HEK293 (cell line): ENCODE results near the gene KLHL18.
"Not testable (repeated sequence)": the region's sequence is repeated elsewhere in the genome, so short reads cannot be mapped to it uniquely, and the experiment has no call there.

ENCODE experiments used
- CTCF ChIA-PET: fragments of 350-600 bp; formaldehyde crosslinking; extraction: SDS; loops from one replicate; lab custom pipeline; 2021; ENCODE audit warnings: antibody characterized with exemption; lab: Yijun Ruan, JAX
- POLR2A ChIA-PET: fragments of 300-600 bp; formaldehyde crosslinking; extraction: SDS; loops from one replicate; lab custom pipeline; 2020; ENCODE audit warnings: antibody characterized with exemption, inconsistent platforms; lab: Yijun Ruan, JAX
- H3K27ac ChIP-seq: fragments of 200-500 bp; sonication (Bioruptor generic); 2 replicates; pipeline ENCODE4 v1.5.1; 2014; ENCODE audit warnings: low read depth, low read length, control low read depth, inconsistent platforms; ENCODE audit errors: extremely low read depth
- H3K36me3 ChIP-seq, 2 experiments: fragments of 200-500 bp in 1 of 2; sonication (Bioruptor generic) in 1 of 2; 1 replicate in 1 of 2; 2 replicates in 1 of 2; pipeline ENCODE4 v1.5.1; 2014 to 2017; ENCODE audit warnings: inconsistent platforms in 2 of 2, low read length in 2 of 2; ENCODE audit not compliant: control insufficient read depth in 2 of 2, insufficient read depth in 1 of 2
- H3K4me1 ChIP-seq: fragments of 200-500 bp; sonication (Bioruptor generic); 2 replicates; pipeline ENCODE4 v1.5.1; 2014; ENCODE audit warnings: mild to moderate bottlenecking, low read length, inconsistent platforms; ENCODE audit not compliant: control insufficient read depth, insufficient read depth
- H3K4me3 ChIP-seq: 2 replicates; pipeline ENCODE4 v1.5.1; 2011; ENCODE audit warnings: low read depth, mild to moderate bottlenecking, control low read depth, low read length, moderate library complexity
- H3K9me3 ChIP-seq: fragments of 200-500 bp; sonication (Bioruptor generic); 2 replicates; pipeline ENCODE4 v1.5.1; 2014; ENCODE audit warnings: low read depth, low read length, inconsistent platforms; ENCODE audit not compliant: control insufficient read depth, insufficient read depth
- AEBP2 ChIP-seq: fragments of 450-650 bp; formaldehyde crosslinking; IDR thresholded peaks from 2 replicates; pipeline ENCODE4 v1.5.1; 2016; ENCODE audit warnings: missing biosample characterization, missing genetic modification characterization, borderline replicate concordance
- BCL11A ChIP-seq: fragments of 450-650 bp; formaldehyde crosslinking; IDR thresholded peaks from 2 replicates; pipeline ENCODE4 v1.5.1; 2016; ENCODE audit warnings: low read depth, missing biosample characterization, missing genetic modification characterization
- CTCF ChIP-seq: fragments of 450-650 bp; formaldehyde crosslinking; IDR thresholded peaks from 2 replicates; pipeline ENCODE4 v1.5.1; 2016; ENCODE audit warnings: missing biosample characterization, missing genetic modification characterization
- GLIS1 ChIP-seq: fragments of 450-650 bp; formaldehyde crosslinking; IDR thresholded peaks from 2 replicates; pipeline ENCODE4 v1.5.1; 2016; ENCODE audit warnings: missing biosample characterization, missing genetic modification characterization
- KLF10 ChIP-seq: fragments of 450-650 bp; IDR thresholded peaks from 2 replicates; pipeline ENCODE4 v1.5.1; 2018; ENCODE audit warnings: missing biosample characterization, mild to moderate bottlenecking, missing genetic modification characterization
- PBX3 ChIP-seq: sonication (generic); formaldehyde crosslinking; IDR thresholded peaks from 2 replicates; pipeline ENCODE4 v1.8.1; 2022; ENCODE audit warnings: mild to moderate bottlenecking, moderate library complexity, missing genetic modification reagents
- ZBTB11 ChIP-seq: fragments of 450-650 bp; formaldehyde crosslinking; conservative IDR thresholded peaks from 2 replicates; pipeline ENCODE4 v1.5.1; 2016; ENCODE audit warnings: low read depth, missing biosample characterization, missing genetic modification characterization
- ZNF175 ChIP-seq: fragments of 450-650 bp; formaldehyde crosslinking; IDR thresholded peaks from 2 replicates; pipeline ENCODE4 v1.5.1; 2016; ENCODE audit warnings: missing biosample characterization, missing genetic modification characterization
- ZNF23 ChIP-seq: fragments of 450-650 bp; formaldehyde crosslinking; IDR thresholded peaks from 2 replicates; pipeline ENCODE4 v1.5.1; 2016; ENCODE audit warnings: missing biosample characterization, missing genetic modification characterization, borderline replicate concordance
- ZNF302 ChIP-seq: fragments of 450-650 bp; formaldehyde crosslinking; IDR thresholded peaks from 2 replicates; pipeline ENCODE4 v1.5.1; 2016; ENCODE audit warnings: missing biosample characterization, missing genetic modification characterization, low read depth
- ZNF341 ChIP-seq: fragments of 450-650 bp; formaldehyde crosslinking; IDR thresholded peaks from 2 replicates; pipeline ENCODE4; 2016; ENCODE audit warnings: low read depth, missing biosample characterization, missing genetic modification characterization
- ZNF350 ChIP-seq: fragments of 450-650 bp; formaldehyde crosslinking; IDR thresholded peaks from 2 replicates; pipeline ENCODE4 v1.5.0; 2017; ENCODE audit warnings: missing biosample characterization, mild to moderate bottlenecking, missing genetic modification characterization
- ZNF366 ChIP-seq: fragments of 450-650 bp; formaldehyde crosslinking; conservative IDR thresholded peaks from 2 replicates; pipeline ENCODE4 v1.5.1; 2016; ENCODE audit warnings: missing biosample characterization, missing genetic modification characterization
- ZNF416 ChIP-seq: fragments of 450-650 bp; formaldehyde crosslinking; IDR thresholded peaks from 2 replicates; pipeline ENCODE4 v1.5.1; 2016; ENCODE audit warnings: missing biosample characterization, missing genetic modification characterization
- ZNF48 ChIP-seq: fragments of 450-650 bp; formaldehyde crosslinking; IDR thresholded peaks from 2 replicates; pipeline ENCODE4 v1.5.1; 2016; ENCODE audit warnings: missing biosample characterization, missing genetic modification characterization
- ZNF518A ChIP-seq: fragments of 450-650 bp; formaldehyde crosslinking; conservative IDR thresholded peaks from 2 replicates; pipeline ENCODE4 v1.5.1; 2016; ENCODE audit warnings: low read depth, missing biosample characterization, missing genetic modification characterization
- ZNF658 ChIP-seq: fragments of 450-650 bp; formaldehyde crosslinking; IDR thresholded peaks from 2 replicates; pipeline ENCODE4; 2016; ENCODE audit warnings: missing biosample characterization, missing genetic modification characterization
- ZNF664 ChIP-seq: fragments of 450-650 bp; formaldehyde crosslinking; IDR thresholded peaks from 2 replicates; pipeline ENCODE4 v1.5.1; 2016; ENCODE audit warnings: missing biosample characterization, missing genetic modification characterization
- ZNF747 ChIP-seq: fragments of 450-650 bp; formaldehyde crosslinking; IDR thresholded peaks from 2 replicates; pipeline ENCODE4 v1.5.1; 2016; ENCODE audit warnings: missing biosample characterization, missing genetic modification characterization

The KLHL18 gene

GRCh38 chr3:47301456-47301855 lies 18.7 kb downstream of the KLHL18 start (continued):
- TF ChIP-seq ZNF518A (no peak), ZNF175 (tag by site-specific recombination) (no peak), PBX3 (CRISPR knock-in tag) (no peak), ZNF302 (tag by site-specific recombination) (no peak), GLIS1 (tag by site-specific recombination) (no peak), CTCF (tag by site-specific recombination) (no peak)

GRCh38 chr3:47306022-47306421 lies 23.3 kb downstream of the KLHL18 start:
- Histone ChIP-seq H3K9me3 (no peaks in the 10 kb centered on the region), H3K4me3 (no peak overlapping the region), H3K27ac (no peak overlapping the region), H3K4me1 (no peaks in the 10 kb centered on the region), H3K36me3 (peaks cover 0 to 18% of the 10 kb centered on the region in 2 experiments; a peak in 1 of 3 replicates)
- no peak for TF ChIP-seq ZNF48 (tag by site-specific recombination)
- TF ChIP-seq ZNF23 (tag by site-specific recombination): no peak
- no peak for TF ChIP-seq KLF10 (tag by site-specific recombination)
- no peak for TF ChIP-seq ZBTB11
- no peak for TF ChIP-seq ZNF664
- no peak for TF ChIP-seq ZNF747 (tag by site-specific recombination)
- no peak for TF ChIP-seq ZNF658 (tag by site-specific recombination)
- no peak for TF ChIP-seq ZNF366
- TF ChIP-seq BCL11A (tag by site-specific recombination): no peak
- TF ChIP-seq CTCF (tag by site-specific recombination): no peak
- no peak for TF ChIP-seq ZNF341
- TF ChIP-seq ZNF416 (tag by site-specific recombination): no peak
- no peak for TF ChIP-seq ZNF350
- TF ChIP-seq AEBP2 (tag by site-specific recombination): no peak
- POLR2A ChIA-PET: no interaction called here
- CTCF ChIA-PET: interaction anchor here (1.3 kb wide), 1 partner anchor 18 kb away, joined by 4 read pairs; no protein-coding TSS in a partner anchor

GRCh38 chr3:47309231-47309630 lies 26.5 kb downstream of the KLHL18 start:
- H3K36me3 ChIP-seq, H3K4me1 ChIP-seq, H3K27ac ChIP-seq, H3K4me3 ChIP-seq, CTCF ChIA-PET, POLR2A ChIA-PET, H3K9me3 ChIP-seq: not testable (repeated sequence)
